Glutamatergic neuron (in vitro differentiated cells): Measurements from ENCODE around the gene USB1. TPM values are rescaled to one million over a fixed set of nuclear protein-coding genes. Genes with fewer than 3 reads are reported as not detected.
A peak's percentile ranks its signal among the peaks of the same experiment; 100 is the strongest.

Experiments
- DNase-seq: peaks from one replicate; pipeline ENCODE4 v3.0.0; 2022
- H3K27ac Mint-ChIP-seq: one replicate; pipeline ENCODE4 v1.8.0; 2020; ENCODE audit warnings: mild to moderate bottlenecking, mixed read lengths, inconsistent platforms; ENCODE audit not compliant: unreplicated experiment
- H3K27me3 Mint-ChIP-seq: one replicate; pipeline ENCODE4 v1.8.0; 2020; ENCODE audit warnings: mild to moderate bottlenecking, moderate library complexity, mixed read lengths, inconsistent platforms; ENCODE audit not compliant: unreplicated experiment
- H3K36me3 Mint-ChIP-seq: one replicate; pipeline ENCODE4 v1.8.0; 2020; ENCODE audit warnings: mild to moderate bottlenecking, mixed read lengths, inconsistent platforms; ENCODE audit not compliant: unreplicated experiment
- H3K4me1 Mint-ChIP-seq: one replicate; pipeline ENCODE4 v1.8.0; 2020; ENCODE audit warnings: mild to moderate bottlenecking, low read depth, mixed read lengths, inconsistent platforms; ENCODE audit not compliant: unreplicated experiment
- H3K4me3 Mint-ChIP-seq: one replicate; pipeline ENCODE4 v1.8.0; 2020; ENCODE audit warnings: mild to moderate bottlenecking, mixed read lengths, inconsistent platforms; ENCODE audit not compliant: unreplicated experiment
- H3K9me3 Mint-ChIP-seq: one replicate; pipeline ENCODE4 v1.8.0; 2020; ENCODE audit warnings: mild to moderate bottlenecking, moderate library complexity, mixed read lengths, inconsistent platforms; ENCODE audit not compliant: unreplicated experiment
- CTCF ChIP-seq: fragments of 200-600 bp; sonication (generic); IDR thresholded peaks from one replicate; pipeline ENCODE4 v1.5.0; 2021; ENCODE audit not compliant: partially characterized antibody, unreplicated experiment
- total RNA-seq: library from RNA; stranded (reverse); fragmentation: NEBNext Ultra II Directional; extraction: Animal tissue kit (Norgen Biotek cat#: 25700); gene quantifications from one replicate; pipeline ENCODE4 v1.2.1, GENCODE V29; 2021; ENCODE audit not compliant: unreplicated experiment

Gene USB1
- total RNA-seq, 1 donor from 2014 or later: 107 TPM

GRCh38 chr16:57997176-57997527, 4.1 kb upstream of the USB1 start:
- Mint-ChIP-seq H3K4me3 (no peak overlapping the region), H3K4me1 (peaks cover 10% of the 10 kb centered on the region), H3K9me3 (peaks cover 15% of the 10 kb centered on the region), H3K36me3 (no peaks in the 10 kb centered on the region), H3K27me3 (peaks cover 8% of the 10 kb centered on the region), H3K27ac (no peak overlapping the region)
- no peak for TF ChIP-seq CTCF
- peak; percentile 10 for DNase-seq

GRCh38 chr16:57997528-57998265, 3.5 kb upstream of the USB1 start:
- H3K36me3 Mint-ChIP-seq: no peaks in the 10 kb centered on the region
- TF ChIP-seq CTCF: no peak
- no peak overlapping the region for H3K4me3 Mint-ChIP-seq
- H3K27ac Mint-ChIP-seq: no peak overlapping the region
- H3K9me3 Mint-ChIP-seq: peaks cover 15% of the 10 kb centered on the region
- peaks cover 12% of the 10 kb centered on the region for H3K4me1 Mint-ChIP-seq
- DNase-seq: peak; percentile 8
- peaks cover 8% of the 10 kb centered on the region for H3K27me3 Mint-ChIP-seq

GRCh38 chr16:57998486-57998885, 2.7 kb upstream of the USB1 start:
- Mint-ChIP-seq H3K4me3 (no peak overlapping the region), H3K27me3 (peaks cover 8% of the 10 kb centered on the region), H3K36me3 (no peaks in the 10 kb centered on the region), H3K27ac (no peak overlapping the region), H3K9me3 (peaks cover 15% of the 10 kb centered on the region), H3K4me1 (peaks cover 13% of the 10 kb centered on the region)
- peak; percentile 22 for DNase-seq
- no peak for TF ChIP-seq CTCF

- TF ChIP-seq CTCF: no peak
- Mint-ChIP-seq H3K9me3 (peaks cover 15% of the 10 kb centered on the region), H3K4me3 (peak overlapping the region; percentile 85), H3K27me3 (peaks cover 8% of the 10 kb centered on the region), H3K27ac (peak overlapping the region; percentile 73), H3K36me3 (no peaks in the 10 kb centered on the region), H3K4me1 (peaks cover 16% of the 10 kb centered on the region)
- DNase-seq: peak; percentile 2
Observed at GRCh38 chr16:57998992-57999365, 2.2 kb upstream of the USB1 start.

GRCh38 chr16:57999366-57999970, 1.7 kb upstream of the USB1 start:
- peak; percentile 7 for DNase-seq
- H3K27ac Mint-ChIP-seq: peak overlapping the region; percentile 73
- H3K36me3 Mint-ChIP-seq: no peaks in the 10 kb centered on the region
- H3K4me3 Mint-ChIP-seq: peak overlapping the region; percentile 85
- peaks cover 8% of the 10 kb centered on the region for H3K27me3 Mint-ChIP-seq
- no peak for TF ChIP-seq CTCF
- H3K9me3 Mint-ChIP-seq: peaks cover 15% of the 10 kb centered on the region
- peaks cover 17% of the 10 kb centered on the region for H3K4me1 Mint-ChIP-seq
